Suppressor macrophage treated with lipopolysaccharide for 4 hours (primary cell): ENCODE measurements around the gene FNDC3B.

ENCODE experiments used
- DNase-seq: peaks from one replicate; pipeline ENCODE4 v3.0.0-alpha.2; 2020

Gene FNDC3B

DNA sequence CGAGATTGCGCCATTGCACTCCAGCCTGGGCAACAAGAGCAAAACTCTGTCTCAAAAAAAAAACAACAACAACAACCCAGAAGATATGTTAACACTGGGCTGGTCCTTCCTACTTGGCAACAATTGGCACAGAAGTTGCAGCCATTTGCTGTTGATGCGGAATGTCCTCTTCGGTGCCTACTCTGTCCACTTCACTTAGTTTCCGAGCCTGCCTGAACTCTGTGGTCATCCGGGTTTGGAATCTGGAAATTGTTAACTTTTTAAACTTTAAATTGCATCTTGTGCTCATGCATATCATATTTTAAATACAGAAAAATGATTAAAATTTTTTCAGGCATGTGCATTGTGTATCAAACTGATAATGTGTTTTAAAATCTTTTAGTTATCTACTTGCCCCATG, 81.5 kb downstream of the FNDC3B start:
- no peak for DNase-seq

DNA sequence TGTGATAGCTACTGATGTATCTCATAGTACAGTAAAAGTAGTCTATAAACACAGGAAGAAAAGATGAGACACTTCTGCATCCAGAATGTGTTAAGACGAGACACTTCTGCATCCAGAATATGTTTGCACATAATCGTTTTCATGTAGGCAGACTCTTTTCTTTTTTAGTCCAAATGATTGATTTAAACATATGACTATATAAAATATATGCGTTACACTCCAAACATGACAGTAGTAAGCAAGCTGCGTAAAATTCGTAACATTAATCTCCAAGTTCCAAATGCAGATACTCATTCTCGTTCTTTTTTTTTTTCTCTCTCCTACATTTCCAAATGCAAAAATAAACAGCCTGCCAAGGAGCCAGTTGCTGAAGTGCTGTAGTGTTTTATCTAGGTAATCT, 82.6 kb downstream of the FNDC3B start:
- DNase-seq: no peak

- no peak for DNase-seq
Observed at GRCh38 chr3:172124271-172124670, 84.9 kb downstream of the FNDC3B start.

DNA sequence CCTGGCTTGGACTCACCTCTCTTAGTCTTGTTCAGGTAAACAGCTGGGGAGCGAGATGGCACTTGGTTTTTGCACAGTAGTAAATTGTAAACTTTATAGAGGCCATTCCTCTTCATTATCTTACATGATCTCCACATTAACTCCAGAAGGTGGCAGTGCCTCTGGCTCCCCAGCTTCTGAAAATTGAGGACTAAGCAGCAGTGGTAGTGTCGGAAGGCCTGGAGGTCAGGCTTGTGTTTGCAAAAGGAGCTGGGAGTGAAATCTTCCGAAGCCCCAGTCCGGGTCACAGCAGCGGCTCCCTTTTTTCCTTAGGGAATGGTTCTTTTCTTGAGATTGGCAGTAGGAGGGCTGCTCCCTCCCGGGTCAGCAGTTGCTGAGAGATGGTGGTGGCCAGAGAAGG, 85.7 kb downstream of the FNDC3B start:
- DNase-seq: no peak

GRCh38 chr3:172125963-172126457, 86.6 kb downstream of the FNDC3B start:
- no peak for DNase-seq

GRCh38 chr3:172126741-172127140, 87.4 kb downstream of the FNDC3B start:
- no peak for DNase-seq

- no peak for DNase-seq
Observed at GRCh38 chr3:172127141-172127540, 87.8 kb downstream of the FNDC3B start.

DNA sequence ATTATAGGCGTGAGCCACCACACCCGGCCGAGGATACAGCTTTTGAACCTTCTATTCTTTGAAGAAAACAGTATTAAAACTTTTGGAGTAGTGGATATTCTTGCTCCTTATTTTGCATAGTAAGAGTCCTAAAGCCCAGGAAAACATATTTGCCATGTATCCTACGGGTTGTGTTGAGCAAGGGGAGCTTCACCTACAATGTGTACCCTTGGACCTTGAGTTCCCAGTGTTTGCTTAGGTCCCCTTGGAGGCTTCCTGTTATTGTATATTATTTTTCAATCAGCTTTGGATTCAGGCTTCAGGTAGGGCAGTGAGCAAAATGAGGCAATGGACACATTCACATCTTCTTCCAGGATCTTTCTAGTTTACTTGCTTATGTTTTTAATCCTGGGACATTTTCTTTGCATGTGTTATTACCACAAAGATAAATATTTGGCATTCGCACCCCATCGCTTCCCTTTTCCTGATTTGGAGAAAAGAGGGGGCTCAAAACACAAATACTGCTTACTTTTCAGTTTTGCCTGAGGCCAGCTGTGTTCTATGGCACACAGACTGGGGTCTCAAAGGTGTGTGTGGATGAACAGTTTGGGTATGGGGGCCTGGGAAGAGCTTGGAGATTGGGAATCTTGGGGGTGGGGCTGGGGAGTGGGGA, 88.7 kb downstream of the FNDC3B start:
- DNase-seq: no peak

DNA sequence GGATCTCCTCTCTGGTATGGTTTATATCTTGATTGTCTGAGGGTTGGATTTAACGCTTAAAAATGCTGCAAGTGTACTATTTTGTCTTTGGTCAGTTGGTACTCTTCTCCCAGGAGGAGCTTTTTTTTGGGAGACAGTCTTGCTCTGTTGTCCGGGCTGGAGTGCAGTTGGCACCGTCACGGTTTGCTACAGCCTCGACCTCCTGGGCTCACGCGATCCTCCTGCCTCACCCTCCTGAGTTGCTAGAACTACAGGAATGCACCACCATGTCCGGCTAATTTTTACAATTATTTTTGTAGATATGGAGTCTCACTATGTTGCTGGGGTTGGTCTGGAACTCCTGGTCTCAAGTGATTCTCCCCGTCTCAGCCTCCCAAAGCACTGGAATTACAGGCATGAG, 89.5 kb downstream of the FNDC3B start:
- no peak for DNase-seq

- no peak for DNase-seq
Observed at GRCh38 chr3:172129498-172129849, 90.1 kb downstream of the FNDC3B start.

DNA sequence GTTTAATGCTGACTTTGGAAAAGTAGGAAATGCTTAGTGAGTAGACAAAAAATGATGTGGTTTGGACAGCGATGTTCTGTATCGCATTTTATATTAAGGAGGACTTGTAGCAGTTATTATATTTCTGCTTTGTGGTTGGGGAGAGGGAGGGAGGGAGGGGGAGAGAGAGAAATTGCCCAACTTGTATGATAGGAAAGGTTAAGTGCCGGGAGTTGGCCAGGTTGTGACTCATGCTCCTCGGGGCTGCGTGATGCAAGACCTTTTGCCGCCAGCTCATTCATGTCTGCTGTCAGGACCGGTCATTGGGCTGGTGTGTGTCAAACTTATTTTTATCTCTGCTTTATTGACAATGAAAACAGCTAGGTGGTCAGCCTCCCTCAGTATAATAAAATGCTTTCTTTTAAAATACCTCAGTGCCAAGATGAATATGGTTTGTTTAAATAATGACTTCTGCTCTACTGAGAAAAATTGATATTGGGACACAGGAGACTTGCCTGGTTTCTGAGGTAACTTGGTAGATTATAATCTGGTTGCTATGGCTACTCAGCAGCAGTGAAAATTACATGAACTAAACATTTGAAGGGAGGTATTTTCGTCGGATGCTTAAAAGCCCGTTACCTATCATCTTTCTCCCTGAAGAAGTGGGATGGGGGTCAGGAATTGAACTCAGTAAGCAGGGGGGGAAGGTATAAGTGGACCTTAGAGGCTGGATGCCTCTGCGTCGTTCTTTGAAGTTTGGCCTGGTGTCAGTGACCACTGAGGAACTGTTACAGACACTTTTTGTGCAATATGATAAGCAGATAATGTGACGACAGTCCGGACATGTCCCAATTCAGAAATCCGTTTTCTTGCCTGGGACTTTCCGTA, 90.7 kb downstream of the FNDC3B start:
- peak; percentile 97 for DNase-seq

DNA sequence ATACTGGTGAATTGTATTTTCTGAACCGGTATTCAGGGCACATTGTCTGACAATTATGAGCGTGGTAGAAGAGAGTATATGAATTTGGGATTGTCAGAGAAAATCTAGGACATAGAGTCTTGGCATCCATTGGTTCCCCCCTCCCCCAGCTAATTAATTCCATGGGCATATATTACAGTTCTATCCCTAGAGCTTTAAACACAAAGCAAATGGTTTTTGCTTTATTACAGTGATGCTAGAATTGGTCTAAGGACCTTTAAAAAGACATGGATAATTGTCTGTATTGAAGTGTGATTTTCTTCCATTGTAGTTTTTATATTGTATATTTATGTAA, 91.3 kb downstream of the FNDC3B start:
- DNase-seq: no peak

- no peak for DNase-seq
Observed at GRCh38 chr3:172131746-172132145, 92.4 kb downstream of the FNDC3B start.

GRCh38 chr3:172132159-172132586, 92.8 kb downstream of the FNDC3B start:
- no peak for DNase-seq

GRCh38 chr3:172132721-172133311, 93.4 kb downstream of the FNDC3B start:
- no peak for DNase-seq

GRCh38 chr3:172133838-172134237, 94.5 kb downstream of the FNDC3B start:
- no peak for DNase-seq

DNA sequence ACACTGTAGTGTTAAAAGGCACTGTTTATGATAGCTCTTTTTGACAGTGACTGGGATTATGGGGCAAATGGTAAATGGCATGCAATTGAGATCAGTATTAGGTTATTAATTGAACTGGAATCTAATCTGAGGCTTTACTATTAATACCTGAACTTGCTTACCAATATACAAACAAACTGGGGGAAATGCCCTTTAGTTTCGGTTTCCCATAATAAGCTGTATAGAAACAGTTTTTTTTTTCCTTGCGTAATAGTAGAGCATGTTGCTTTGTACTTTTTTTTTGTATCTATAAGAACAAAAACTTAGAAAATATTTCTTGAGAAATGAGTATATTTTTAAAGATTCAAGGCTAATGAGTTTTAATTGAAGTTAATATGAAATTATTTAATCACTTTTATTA, 95.0 kb downstream of the FNDC3B start:
- DNase-seq: peak; percentile 87

GRCh38 chr3:172135185-172135584, 95.8 kb downstream of the FNDC3B start:
- no peak for DNase-seq

GRCh38 chr3:172135820-172136219, 96.4 kb downstream of the FNDC3B start:
- peak; percentile 88 for DNase-seq

DNA sequence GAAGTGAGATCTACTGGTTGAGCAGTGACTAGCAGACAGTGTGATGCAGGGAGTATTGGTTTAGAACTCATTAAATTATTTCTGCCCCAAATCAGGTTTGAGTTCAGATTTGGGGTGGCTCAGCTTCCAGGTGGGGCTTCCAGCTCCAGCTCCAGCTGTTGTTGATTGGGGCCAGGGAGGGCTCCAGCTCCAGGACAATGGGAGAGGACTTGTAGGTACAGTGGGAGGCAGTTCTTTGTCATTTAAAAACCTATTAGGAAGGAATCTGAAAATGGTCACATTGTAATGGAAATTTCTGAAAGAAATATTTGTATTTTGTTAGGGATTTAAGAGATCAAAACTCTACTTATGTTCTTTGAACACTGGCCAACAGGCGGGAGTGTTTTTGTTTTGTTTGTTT, 97.0 kb downstream of the FNDC3B start:
- DNase-seq: no peak

- DNase-seq: peak; percentile 74
Observed at GRCh38 chr3:172137287-172138192, 98.2 kb downstream of the FNDC3B start.

- DNase-seq: no peak
Observed at GRCh38 chr3:172138193-172138537, 98.8 kb downstream of the FNDC3B start.
